Measurements from ENCODE around the gene SIRPA. TPM values are rescaled to one million over a fixed set of nuclear protein-coding genes. Genes with fewer than 3 reads are reported as not detected.

Gene SIRPA
- polyA plus RNA-seq, 1 experiment, result 21.2 TPM

- Histone ChIP-seq H3K27ac (ENCODE audit: low read depth, low read length) (no peak overlapping the region), H3K27me3 (ENCODE audit: control insufficient read depth, insufficient read depth, low read length) (peaks cover 54% of the 10 kb centered on the region), H3K4me3 (ENCODE audit: low read depth, low read length) (no peak overlapping the region), H3K9me3 (ENCODE audit: control insufficient read depth, insufficient read depth, low read length) (peaks cover 3% of the 10 kb centered on the region; the same call in 1 of the 2 replicates)
- no peak for DNase-seq (ENCODE audit: low read depth, low spot score)
- POLR2A ChIA-PET, result no interaction called here
- CTCF ChIA-PET, result interaction anchor here (0.7 kb wide), 1 partner anchor 16 kb away, joined by 3 read pairs; no protein-coding TSS in a partner anchor
- TF ChIP-seq, protein P1, sequence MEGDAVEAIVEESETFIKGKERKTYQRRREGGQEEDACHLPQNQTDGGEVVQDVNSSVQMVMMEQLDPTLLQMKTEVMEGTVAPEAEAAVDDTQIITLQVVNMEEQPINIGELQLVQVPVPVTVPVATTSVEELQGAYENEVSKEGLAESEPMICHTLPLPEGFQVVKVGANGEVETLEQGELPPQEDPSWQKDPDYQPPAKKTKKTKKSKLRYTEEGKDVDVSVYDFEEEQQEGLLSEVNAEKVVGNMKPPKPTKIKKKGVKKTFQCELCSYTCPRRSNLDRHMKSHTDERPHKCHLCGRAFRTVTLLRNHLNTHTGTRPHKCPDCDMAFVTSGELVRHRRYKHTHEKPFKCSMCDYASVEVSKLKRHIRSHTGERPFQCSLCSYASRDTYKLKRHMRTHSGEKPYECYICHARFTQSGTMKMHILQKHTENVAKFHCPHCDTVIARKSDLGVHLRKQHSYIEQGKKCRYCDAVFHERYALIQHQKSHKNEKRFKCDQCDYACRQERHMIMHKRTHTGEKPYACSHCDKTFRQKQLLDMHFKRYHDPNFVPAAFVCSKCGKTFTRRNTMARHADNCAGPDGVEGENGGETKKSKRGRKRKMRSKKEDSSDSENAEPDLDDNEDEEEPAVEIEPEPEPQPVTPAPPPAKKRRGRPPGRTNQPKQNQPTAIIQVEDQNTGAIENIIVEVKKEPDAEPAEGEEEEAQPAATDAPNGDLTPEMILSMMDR (IDR thresholded peaks at IDR 0.05; ENCODE audit: low read depth, low read length), result no peak
These were observed 54.3 kb downstream of the SIRPA start for GRCh38 chr20:1949347-1950100.

DNA sequence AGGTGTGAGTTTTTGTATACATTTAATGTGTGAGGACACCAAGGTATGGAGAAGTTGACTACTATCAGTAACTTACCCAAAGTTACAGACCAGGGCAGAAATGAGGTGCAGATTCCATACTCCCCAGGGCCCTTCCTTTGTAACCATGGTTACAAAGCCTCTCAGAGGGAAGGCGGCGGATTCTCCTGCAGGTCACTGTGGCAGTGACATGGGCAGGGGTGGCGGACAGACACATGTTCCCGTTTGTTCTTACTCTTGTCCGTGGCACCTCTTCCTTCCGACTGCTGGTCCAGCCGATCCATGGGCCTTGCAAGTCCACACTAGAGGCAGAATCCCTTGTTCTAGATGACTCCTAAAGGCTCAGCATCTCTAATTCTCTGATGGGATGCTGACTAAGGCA lies 55.6 kb downstream of the SIRPA start:
- no peak for DNase-seq (ENCODE audit: low read depth, low spot score)
- ChIA-PET POLR2A (no interaction called here), CTCF (no interaction called here)
- H3K27me3 ChIP-seq (ENCODE audit: control insufficient read depth, insufficient read depth, low read length), result peaks cover 44% of the 10 kb centered on the region
- H3K4me3 ChIP-seq (ENCODE audit: low read depth, low read length), result no peak overlapping the region
- H3K27ac ChIP-seq (ENCODE audit: low read depth, low read length), result no peak overlapping the region
- H3K9me3 ChIP-seq (ENCODE audit: control insufficient read depth, insufficient read depth, low read length), result no peaks in the 10 kb centered on the region; the same call in 1 of the 2 replicates
- TF ChIP-seq, protein P1 (IDR thresholded peaks at IDR 0.05; ENCODE audit: low read depth, low read length), result no peak

DNA sequence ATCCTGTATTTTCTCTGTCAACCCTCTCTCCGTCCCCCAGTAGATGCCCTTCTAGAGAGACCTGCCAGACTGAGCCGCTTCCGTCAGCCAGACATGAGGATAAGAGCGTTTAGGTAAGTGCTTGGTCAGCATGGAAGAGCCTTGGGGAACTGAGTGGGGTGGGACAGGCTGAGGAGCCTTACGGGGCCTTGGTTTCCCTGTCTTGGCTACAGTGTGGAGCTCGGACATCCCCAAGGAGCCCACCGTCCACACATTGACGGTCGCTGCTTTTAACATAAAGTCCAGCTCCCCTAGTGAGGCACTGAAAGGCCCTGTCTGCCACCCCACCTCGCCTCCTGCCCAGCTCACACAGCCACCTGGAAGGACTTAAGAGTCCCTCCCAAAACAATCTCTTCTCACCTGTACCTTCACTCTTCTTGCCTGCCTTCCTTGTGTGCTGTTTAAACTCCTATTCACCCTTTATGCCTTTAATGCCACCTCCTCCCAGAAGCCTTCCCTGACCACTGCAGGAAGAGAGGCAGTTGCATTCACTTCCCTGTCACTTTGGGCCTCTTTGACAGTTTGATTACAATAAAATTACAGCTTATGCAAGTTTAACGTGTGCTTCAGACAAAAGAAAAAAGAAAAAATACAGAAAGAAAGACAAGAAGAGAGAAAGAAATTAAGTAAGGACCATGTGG lies 56.4 kb downstream of the SIRPA start:
- ChIA-PET CTCF (interaction anchor here (1.4 kb wide), 1 partner anchor 188 kb away, joined by 6 read pairs; no protein-coding TSS in a partner anchor), POLR2A (no interaction called here)
- Histone ChIP-seq H3K4me3 (ENCODE audit: low read depth, low read length) (no peak overlapping the region), H3K27me3 (ENCODE audit: control insufficient read depth, insufficient read depth, low read length) (peaks cover 44% of the 10 kb centered on the region), H3K9me3 (ENCODE audit: control insufficient read depth, insufficient read depth, low read length) (no peaks in the 10 kb centered on the region; the same call in 1 of the 2 replicates), H3K27ac (ENCODE audit: low read depth, low read length) (no peak overlapping the region)
- TF ChIP-seq, protein P1 (IDR thresholded peaks at IDR 0.05; ENCODE audit: low read depth, low read length), result no peak
- DNase-seq (ENCODE audit: low read depth, low spot score), result no peak

GRCh38 chr20:1952737-1953530 lies 57.7 kb downstream of the SIRPA start:
- CTCF ChIA-PET, result interaction anchor here (1.0 to 1.4 kb wide), 2 partner anchors 14 to 189 kb away, joined by 4 to 6 read pairs; no protein-coding TSS in a partner anchor

More at GRCh38 chr20:1952737-1953530, 57.7 kb downstream of the SIRPA start:
- H3K27ac ChIP-seq (ENCODE audit: low read depth, low read length), result no peak overlapping the region
- TF ChIP-seq, protein P1 (IDR thresholded peaks at IDR 0.05; ENCODE audit: low read depth, low read length), result no peak
- no peaks in the 10 kb centered on the region for H3K9me3 ChIP-seq (ENCODE audit: control insufficient read depth, insufficient read depth, low read length)
- peaks cover 33% of the 10 kb centered on the region for H3K27me3 ChIP-seq (ENCODE audit: control insufficient read depth, insufficient read depth, low read length)
- POLR2A ChIA-PET, result no interaction called here
- no peak for DNase-seq (ENCODE audit: low read depth, low spot score)
- no peak overlapping the region for H3K4me3 ChIP-seq (ENCODE audit: low read depth, low read length)
